Measurements from ENCODE around the gene TNFRSF25.
"Not testable (repeated sequence)": the region's sequence is repeated elsewhere in the genome, so short reads cannot be mapped to it uniquely, and the experiment has no call there.

TNFRSF25 gene

DNA sequence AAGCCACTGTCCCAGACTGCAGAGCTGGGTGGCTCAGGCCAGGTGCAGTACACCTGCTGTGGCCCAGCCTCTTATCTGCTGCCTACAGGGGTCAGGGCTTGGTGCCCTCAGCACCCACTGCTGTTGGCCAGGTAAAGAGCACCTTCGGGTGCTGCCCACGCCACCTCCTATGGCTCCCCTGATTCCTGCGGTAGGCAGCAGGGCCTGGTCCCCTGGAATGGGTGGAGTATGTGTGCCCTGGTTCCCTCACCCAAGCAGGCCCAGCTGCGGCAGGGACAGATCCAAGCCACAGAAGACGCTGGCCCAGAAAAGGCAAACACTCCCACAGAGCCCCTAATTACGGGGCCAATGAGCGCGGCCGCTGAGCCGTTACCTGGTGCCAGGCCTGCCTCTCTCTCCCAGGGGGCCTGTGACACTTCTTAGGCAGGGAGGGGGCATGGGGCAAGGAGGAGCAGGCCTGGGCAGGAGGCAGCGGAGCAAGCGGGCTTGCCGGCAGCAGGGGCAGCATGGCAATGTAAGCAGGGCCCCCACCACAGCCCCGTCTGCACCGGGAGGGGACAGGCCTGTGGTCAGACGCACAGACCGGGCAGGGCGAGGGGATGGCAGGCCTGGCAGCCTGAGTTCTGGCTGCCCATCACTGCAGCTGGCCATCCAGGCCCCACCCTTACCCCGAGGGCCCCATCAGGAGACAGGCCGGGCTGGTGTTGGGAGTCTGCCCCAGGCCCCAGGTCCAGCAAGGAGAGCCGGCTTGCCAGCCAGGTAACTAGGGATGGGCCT lies 22.4 kb downstream of the TNFRSF25 start:
- no peak for DNase-seq
- no peaks in the 10 kb centered on the region for H3K36me3 Mint-ChIP-seq (ENCODE audit: low read depth)
- no peak overlapping the region for H3K4me3 Mint-ChIP-seq
- H3K27ac Mint-ChIP-seq: no peak overlapping the region
- H3K4me1 Mint-ChIP-seq: peaks cover 29% of the 10 kb centered on the region
- H3K9me3 Mint-ChIP-seq: no peaks in the 10 kb centered on the region
- H3K27me3 Mint-ChIP-seq (ENCODE audit: low read depth, poor library complexity): peaks cover 65% of the 10 kb centered on the region
- TF ChIP-seq, protein P1, sequence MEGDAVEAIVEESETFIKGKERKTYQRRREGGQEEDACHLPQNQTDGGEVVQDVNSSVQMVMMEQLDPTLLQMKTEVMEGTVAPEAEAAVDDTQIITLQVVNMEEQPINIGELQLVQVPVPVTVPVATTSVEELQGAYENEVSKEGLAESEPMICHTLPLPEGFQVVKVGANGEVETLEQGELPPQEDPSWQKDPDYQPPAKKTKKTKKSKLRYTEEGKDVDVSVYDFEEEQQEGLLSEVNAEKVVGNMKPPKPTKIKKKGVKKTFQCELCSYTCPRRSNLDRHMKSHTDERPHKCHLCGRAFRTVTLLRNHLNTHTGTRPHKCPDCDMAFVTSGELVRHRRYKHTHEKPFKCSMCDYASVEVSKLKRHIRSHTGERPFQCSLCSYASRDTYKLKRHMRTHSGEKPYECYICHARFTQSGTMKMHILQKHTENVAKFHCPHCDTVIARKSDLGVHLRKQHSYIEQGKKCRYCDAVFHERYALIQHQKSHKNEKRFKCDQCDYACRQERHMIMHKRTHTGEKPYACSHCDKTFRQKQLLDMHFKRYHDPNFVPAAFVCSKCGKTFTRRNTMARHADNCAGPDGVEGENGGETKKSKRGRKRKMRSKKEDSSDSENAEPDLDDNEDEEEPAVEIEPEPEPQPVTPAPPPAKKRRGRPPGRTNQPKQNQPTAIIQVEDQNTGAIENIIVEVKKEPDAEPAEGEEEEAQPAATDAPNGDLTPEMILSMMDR (IDR thresholded peaks at IDR 0.05): no peak

DNA sequence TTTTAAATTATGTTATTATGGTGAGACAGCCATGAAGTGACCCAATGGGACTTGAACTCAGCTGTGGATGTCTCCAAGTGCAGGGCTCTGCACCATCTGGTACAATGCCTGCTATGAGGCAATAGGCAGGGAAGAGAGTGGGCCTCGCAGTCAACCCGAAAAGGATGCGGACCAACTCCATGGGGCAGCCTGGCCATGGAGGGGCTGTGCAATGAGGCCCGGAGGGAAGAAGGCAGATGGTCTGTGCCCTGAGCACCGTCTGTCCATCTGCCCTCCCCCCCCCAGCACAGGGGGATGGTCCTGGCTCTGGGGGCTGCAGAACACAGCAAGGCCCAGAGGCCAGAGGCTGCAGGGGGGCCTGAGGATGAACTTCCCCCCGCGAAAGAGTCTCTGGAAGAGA lies 24.4 kb downstream of the TNFRSF25 start:
- H3K9me3 Mint-ChIP-seq: no peaks in the 10 kb centered on the region
- H3K27ac Mint-ChIP-seq: no peak overlapping the region
- no peaks in the 10 kb centered on the region for H3K36me3 Mint-ChIP-seq (ENCODE audit: low read depth)
- DNase-seq: no peak
- peaks cover 40% of the 10 kb centered on the region for H3K4me1 Mint-ChIP-seq
- TF ChIP-seq, protein P1 (IDR thresholded peaks at IDR 0.05): no peak
- H3K4me3 Mint-ChIP-seq: no peak overlapping the region
- peaks cover 62% of the 10 kb centered on the region for H3K27me3 Mint-ChIP-seq (ENCODE audit: low read depth, poor library complexity)

DNA sequence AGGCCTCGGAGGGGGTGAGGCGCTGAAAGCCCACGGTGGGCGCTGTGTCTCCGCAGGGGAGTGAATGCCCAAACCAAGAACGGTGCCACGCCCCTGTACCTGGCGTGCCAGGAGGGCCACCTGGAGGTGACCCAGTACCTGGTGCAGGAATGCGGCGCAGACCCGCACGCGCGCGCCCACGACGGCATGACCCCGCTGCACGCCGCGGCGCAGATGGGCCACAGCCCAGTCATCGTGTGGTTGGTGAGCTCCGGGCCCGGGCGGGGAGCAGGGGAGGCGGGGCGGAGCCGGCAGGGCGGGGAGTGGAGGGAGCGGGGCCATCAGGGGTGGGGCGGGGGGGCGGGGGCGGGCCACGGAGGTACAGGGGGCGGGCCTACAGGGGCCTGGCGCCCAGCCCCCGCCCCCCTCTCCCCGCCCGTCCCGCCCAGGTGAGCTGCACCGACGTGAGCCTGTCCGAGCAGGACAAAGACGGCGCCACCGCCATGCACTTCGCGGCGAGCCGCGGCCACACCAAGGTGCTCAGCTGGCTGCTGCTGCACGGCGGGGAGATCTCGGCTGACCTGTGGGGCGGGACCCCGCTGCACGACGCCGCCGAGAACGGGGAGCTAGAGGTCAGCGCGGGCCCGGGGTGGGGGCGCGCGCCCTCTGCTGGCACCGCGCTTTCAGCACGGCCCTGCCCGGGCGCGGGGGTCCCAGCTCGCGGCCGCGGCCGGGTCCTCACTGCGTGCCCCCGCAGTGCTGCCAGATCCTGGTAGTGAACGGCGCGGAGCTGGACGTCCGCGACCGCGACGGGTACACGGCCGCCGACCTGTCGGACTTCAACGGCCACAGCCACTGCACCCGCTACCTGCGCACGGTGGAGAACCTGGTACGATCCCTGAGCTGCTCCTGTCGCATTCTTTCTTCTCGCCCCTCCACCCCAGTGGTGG lies 25.5 kb downstream of the TNFRSF25 start:
- Mint-ChIP-seq H3K4me1 (peaks cover 35% of the 10 kb centered on the region), H3K4me3 (peak overlapping the region; percentile 20), H3K9me3 (no peaks in the 10 kb centered on the region), H3K36me3 (ENCODE audit: low read depth) (no peaks in the 10 kb centered on the region), H3K27me3 (ENCODE audit: low read depth, poor library complexity) (peaks cover 63% of the 10 kb centered on the region), H3K27ac (no peak overlapping the region)
- TF ChIP-seq, protein P1 (IDR thresholded peaks at IDR 0.05): peak; percentile 38
- DNase-seq: peak; percentile 81

DNA sequence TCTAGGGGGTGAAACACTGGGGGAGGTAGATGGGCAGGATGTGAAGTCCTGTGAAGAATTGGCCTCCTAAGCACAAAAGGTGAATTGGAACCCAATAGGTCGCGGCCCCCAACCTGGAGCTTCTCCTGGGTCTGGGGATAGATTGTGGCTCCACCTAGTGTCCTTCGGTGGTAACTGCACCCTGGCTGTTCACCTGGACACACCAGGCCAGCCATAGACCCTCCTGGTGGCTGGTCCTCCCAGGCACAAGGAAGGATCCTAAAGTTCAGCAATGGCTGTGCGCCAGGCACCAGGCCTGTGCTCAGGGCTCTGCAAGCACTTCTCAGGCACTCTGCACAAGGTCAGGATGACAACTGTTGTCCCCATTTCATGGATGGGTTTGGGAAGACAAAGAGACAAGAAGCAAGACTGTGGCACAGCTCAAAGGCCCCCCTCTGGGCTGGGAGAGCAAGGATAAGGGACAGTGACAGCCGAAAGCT lies 27.9 kb downstream of the TNFRSF25 start:
- DNase-seq: peak; percentile 82
- Mint-ChIP-seq H3K9me3 (no peaks in the 10 kb centered on the region), H3K27ac (no peak overlapping the region), H3K36me3 (ENCODE audit: low read depth) (no peaks in the 10 kb centered on the region), H3K4me3 (no peak overlapping the region), H3K27me3 (ENCODE audit: low read depth, poor library complexity) (peaks cover 65% of the 10 kb centered on the region), H3K4me1 (peaks cover 44% of the 10 kb centered on the region)
- TF ChIP-seq, protein P1 (IDR thresholded peaks at IDR 0.05): peak; percentile 96

DNA sequence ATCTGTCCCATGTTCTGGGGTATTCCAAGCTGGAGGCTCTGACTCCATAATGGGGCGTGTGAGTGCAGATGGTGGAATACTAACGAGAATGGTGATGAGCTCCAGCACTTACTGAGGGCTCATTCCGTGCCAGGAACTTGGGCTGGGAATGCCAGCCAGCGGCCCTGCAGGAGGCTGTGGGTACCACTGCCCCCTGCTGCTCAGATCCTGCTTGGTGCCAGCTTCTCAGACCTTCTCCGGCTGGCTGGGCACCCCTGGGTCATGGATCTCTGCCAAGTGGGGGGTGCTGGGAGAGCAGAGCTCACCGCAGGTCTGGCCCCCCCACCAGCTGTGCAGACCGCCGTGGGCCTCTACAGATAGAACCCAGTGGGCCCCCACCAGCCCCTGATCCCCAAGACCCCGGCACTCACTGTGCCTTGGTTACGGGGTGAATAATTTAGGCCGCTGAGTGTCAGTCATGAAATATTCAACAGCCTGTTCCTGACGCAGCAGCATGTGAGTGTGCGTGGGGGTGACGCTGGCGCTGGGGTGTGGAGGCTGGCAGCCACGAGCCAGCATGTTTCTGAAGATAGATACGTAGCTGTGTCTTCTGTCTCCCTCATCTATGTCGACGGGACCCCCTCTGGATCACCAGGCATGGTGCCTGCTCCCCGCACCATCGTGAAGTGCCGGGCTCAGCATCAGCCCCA lies 28.8 kb downstream of the TNFRSF25 start:
- Mint-ChIP-seq H3K27me3 (ENCODE audit: low read depth, poor library complexity) (peaks cover 58% of the 10 kb centered on the region), H3K4me1 (peaks cover 44% of the 10 kb centered on the region)
- not testable (repeated sequence) for DNase-seq; H3K36me3 Mint-ChIP-seq (ENCODE audit: low read depth); H3K4me3 Mint-ChIP-seq; H3K27ac Mint-ChIP-seq; H3K9me3 Mint-ChIP-seq

DNA sequence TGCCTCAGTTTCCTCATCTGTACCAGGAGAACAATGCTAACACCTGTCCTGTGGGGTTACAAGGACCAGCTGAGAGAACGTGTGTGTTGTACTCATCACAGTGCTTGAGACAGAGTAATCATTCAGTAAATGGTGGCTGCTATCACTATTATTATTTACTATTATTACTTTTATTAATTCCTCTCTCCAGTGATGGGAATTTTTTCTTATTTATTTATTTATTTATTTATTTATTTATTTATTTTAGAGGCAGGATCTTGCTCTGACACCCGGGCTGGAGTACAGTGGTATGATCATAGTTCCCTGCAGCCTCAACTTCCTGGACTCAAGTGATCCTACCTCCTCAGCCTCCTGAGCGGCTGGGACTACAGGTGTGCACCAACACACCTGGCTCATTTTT lies 29.7 kb downstream of the TNFRSF25 start:
- H3K36me3 Mint-ChIP-seq (ENCODE audit: low read depth); H3K9me3 Mint-ChIP-seq; H3K4me3 Mint-ChIP-seq; DNase-seq; H3K27ac Mint-ChIP-seq: not testable (repeated sequence)
- Mint-ChIP-seq H3K4me1 (peaks cover 44% of the 10 kb centered on the region), H3K27me3 (ENCODE audit: low read depth, poor library complexity) (peaks cover 52% of the 10 kb centered on the region)

Measured in nephron progenitor cell (in vitro differentiated cells).